NCI-H2196 treated with DMSO at 0.1 percent for 48 hours (cell line): ENCODE data around the gene GFRA4.

Experiments
- DNase-seq: peaks from one replicate; lab custom pipeline; 2025; ENCODE audit not compliant: unreplicated experiment; lab: John Stamatoyannopoulos, UW

Gene GFRA4, protein sequence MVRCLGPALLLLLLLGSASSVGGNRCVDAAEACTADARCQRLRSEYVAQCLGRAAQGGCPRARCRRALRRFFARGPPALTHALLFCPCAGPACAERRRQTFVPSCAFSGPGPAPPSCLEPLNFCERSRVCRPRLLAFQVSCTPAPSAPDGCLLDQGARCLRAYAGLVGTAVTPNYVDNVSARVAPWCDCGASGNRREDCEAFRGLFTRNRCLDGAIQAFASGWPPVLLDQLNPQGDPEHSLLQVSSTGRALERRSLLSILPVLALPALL

DNA sequence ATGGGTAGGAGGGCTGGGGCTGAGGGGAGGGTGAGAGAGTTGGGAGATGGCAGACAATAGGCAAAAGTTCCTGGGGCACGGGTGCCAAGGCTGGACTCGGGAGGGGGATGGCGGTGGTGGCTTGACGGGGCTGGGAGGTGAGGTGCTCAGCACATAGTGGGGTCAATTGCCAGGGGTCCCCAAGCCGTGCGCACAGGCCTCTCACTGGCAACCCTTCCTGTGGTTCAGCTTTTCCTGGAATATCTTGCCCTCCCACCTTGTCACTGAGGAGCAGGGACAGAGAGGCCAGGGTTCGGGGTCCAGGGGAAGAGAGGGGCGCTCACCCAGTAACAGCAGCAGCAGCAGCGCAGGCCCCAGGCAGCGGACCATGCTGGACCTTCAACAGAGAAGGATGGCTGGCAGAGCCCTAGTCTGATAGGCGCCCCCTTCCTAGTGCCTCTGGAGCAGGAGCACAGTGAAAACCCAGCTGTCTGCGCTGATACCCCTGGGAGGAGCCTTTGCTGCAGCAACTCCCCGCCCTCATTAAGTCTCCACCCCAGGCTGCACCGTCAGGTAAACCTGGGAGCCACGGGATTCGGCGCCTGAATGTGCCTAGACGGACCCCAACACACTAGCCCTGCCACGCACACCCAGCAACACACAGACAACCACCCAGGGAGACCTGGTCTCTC, at the start of gene GFRA4:
TSS of gene GFRA4 (minus strand) at position 369 of the 671 bp plus-strand sequence. CDS start at position 369, 0 bp downstream.
- no peak for DNase-seq

DNA sequence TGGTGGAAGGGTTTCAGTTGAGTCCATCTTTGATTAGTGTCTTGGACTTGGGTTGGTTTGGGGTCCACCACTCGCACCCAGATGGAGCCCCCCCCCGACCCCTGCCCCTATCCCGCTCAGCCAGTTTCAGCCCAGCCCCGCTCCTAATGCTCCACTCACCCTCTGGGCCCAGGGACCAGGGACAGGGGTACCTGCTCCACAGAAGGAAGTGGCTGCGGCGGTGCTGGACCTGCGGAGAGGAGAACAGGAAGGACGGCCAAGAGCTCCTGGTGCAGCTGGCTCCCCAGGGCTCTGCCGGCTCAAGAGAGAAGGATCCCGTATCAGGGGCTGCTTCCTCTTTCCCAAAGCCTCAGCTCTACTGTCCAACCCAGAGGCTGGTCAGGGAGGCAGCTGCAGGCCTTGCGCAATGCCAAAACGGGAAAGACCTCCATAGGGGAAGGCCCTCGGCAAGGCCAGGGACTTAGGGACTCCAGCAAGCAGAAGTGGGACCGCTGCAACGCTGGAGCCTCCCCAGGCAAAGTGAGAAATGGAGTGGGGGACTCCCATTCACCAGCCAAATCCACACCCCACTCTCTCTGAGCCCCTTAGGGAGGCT, 49.2 kb upstream of the GFRA4 start, which contains the start of gene SIGLEC1:
TSS of gene SIGLEC1 (minus strand) at position 322 of the 595 bp plus-strand sequence. CDS start 5,472 bp downstream, outside the sequence.
- DNase-seq: no peak

DNA sequence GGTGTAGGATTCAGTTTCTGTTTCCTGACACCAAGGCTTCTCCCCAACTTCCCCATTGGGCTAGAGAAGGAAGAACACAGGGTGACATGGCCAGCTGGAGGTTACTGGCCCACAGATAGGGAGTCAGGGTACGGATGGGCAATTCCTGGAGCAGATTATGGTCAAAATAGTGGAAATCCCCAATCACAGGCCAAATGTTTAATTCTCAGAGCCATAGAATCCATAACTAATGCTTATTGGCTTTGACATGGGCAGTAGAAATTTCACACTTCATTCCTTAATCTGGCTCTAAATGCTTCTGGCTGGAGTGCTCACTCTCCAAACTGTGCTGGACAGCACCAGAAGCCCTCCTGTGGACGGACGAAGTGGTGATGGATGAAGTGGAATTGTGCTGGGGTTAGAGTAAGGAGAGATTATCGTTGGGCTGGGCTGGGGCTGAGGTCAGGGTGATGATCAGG, 48.3 kb upstream of the GFRA4 start:
- no peak for DNase-seq

DNA sequence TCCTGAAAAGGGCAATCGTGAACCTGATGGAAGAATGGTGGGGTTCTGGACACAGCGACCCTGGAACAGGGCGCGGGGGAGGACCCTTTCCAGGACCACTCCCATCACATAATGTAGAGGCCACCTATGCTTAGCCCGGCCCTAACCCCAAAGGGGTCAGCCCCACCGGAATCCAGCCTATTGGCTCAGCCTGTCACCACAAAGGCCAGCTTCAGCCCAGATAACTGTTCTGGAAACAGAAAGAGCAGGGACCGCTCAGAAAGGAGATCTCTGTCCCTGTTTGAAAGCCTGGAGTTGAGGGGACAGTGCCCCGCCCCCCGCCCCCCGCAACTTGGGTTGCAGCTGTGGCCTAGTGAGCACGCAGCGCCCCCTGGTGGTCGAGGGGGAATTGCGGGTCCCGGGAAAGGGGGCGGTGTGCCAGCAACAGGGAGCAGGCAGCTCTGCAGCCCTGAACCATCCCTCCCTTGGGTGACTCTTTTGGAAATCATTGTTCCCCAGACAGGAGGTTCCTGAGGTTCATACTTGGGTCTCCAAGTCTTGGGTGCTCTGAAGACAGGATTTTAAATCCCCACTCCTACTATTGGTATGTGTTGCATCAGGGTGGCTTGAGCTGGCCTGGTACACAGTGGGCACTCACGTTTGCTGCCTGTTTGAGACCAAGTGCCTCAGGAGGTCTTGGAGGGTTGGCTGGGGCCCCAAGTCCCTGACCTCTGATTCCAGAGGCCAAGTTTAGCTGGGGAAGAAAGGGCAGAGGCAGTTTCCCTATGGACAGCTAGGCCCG, 47.7 kb upstream of the GFRA4 start:
- DNase-seq: no peak

DNA sequence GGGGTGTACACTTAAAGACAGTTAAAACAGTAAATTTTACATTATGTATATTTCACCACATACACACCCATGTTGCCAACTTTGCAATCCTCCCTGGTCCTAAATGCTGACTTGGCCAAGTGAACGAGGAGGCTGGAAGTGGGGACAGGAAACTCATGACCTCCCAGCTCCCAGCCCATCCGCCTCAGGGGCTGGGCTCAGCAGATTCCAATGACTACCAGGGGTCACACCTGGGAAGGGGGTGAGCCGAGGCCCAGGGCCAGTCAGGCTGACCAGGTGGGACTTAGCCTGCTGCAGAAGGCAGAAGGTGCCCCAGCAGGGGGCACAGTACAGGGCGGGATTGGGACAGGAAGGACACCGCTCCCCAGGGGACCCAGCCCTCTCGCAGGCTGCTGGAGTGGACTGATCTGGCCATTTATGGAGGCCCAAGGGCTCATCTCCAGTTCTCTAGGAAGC, 46.8 kb upstream of the GFRA4 start:
- no peak for DNase-seq

DNA sequence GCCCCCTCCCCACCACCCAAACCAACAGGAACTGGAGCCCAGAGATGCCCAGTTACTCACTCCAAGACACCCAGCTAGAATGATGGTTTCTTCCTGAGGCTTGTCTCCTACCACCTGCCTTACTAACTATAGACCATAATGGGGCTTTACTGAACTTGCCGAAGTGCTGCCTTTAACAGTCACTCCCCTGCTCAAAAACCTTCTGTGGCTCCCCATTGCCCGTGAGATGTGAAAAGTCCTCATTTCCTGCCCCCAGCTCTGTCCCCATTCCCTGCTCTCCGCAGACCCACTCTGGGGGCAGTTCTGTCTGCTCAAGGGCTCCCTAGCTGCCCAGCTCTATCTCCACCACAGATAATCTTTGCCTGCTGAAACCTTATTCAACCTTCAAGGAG, 44.3 kb upstream of the GFRA4 start:
- no peak for DNase-seq

DNA sequence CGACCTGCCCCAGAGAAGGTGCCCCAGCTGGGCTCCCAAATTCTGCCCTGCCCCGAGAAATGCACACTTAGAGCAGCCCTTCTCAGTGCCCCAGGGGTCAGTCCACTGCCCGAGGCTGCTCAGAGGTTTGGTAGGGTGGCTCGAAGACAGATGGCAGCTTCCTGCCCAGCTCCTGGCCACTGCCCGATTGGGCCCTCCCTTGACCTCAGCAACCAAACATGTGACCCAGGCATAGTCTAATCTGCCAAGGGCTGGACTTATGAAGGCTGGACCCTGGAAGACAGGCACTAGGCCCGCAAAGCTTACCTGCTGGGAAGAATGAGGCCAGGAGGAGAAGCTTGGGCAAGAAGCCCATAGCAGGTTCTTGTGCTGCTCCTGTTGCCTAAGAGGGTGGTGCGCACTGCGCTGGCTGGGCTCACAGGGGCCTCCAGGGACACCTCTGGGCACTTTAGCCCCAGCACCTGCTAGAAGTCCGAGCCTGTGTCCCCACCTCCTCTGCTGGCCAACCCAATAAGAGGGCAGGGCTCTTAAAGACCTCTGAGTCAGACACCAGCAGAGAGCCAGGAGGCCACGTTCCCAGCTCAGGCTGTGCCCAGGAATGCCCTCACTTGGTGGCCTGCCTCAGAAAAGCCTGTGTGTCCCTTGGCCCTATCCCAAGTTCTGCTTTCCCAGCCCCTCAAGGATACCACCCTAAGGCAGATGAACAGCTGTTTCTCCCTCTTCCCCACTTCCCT, 43.7 kb upstream of the GFRA4 start:
- no peak for DNase-seq

DNA sequence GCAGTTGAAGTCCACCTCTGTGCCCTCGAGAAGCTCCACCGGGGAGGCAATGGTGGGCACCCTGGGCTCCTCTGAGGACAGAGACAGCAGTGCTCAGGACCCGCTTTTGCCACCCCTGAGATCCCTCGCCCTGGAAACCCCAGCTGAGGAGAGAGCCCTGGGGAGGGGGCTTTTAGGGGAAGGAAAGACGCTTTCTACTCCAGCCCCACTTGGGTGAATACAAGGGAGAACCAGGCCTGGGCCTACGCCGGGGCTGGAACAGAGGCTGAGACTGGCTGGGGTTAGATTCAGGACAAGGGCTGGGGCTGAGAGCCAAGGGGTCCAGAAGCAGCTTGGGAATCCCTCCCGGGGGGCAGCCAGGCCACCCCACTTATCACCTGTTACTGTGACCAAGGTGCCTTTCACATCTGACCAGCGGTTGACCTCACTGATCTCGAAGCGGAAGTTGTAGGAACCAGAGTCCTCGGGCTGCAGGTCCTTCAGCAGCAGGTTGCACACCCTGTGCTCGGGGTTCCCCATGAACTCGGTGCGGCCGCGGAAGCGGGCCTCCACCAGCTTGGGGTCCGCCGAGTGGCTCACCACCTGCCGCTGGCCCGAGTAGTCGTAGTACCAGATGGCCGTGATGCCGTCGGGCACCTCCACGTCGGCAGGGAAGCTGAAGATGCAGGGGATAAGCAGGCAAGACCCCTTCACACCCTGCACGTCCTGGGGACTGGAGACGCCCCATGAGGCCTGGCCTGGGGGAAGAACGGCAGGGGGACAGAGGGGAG, 43.0 kb upstream of the GFRA4 start:
- DNase-seq: no peak

DNA sequence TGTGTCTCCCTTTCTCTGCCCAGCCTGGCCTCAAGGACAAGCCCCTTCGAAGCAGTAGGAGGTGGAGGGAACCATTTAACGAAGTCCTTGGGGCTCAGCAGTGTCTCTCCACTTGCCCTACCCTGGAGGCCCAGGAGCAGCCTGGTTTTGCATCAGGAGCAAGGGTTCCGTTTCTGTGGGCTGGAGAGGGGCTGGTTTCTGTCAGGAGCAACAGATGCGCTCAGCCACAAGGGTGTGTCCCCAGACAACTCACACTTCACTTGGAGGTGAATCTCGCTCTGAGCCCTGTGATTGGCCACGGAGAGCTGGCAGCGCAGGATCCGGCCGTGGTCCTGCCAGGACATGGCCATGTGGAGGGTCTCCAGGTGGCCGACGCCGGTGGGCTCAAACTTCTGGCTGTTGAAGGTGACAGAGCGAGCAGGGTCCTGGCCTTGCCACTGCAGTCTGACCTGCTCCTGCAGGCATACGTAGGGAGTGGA, 42.3 kb upstream of the GFRA4 start:
- no peak for DNase-seq

DNA sequence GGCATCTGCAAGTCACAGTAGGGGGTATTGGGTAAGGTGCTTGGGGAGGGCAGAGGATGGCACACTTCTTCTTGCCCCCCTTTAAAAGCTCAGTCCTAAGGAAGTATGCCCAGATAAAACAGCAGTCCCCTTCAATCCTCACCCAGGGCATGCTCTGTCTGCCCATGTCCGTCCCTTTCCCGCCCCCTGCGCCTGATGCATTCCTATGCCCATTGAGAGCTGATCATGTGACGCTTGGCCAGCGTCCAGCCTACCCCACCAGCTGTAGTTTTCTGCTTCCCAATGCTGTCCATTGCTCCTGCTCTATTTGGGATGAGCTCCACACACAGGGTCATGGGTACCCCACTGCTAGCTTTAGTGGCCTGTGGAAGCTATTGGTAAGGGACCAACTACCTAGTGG, 40.9 kb upstream of the GFRA4 start:
- no peak for DNase-seq

DNA sequence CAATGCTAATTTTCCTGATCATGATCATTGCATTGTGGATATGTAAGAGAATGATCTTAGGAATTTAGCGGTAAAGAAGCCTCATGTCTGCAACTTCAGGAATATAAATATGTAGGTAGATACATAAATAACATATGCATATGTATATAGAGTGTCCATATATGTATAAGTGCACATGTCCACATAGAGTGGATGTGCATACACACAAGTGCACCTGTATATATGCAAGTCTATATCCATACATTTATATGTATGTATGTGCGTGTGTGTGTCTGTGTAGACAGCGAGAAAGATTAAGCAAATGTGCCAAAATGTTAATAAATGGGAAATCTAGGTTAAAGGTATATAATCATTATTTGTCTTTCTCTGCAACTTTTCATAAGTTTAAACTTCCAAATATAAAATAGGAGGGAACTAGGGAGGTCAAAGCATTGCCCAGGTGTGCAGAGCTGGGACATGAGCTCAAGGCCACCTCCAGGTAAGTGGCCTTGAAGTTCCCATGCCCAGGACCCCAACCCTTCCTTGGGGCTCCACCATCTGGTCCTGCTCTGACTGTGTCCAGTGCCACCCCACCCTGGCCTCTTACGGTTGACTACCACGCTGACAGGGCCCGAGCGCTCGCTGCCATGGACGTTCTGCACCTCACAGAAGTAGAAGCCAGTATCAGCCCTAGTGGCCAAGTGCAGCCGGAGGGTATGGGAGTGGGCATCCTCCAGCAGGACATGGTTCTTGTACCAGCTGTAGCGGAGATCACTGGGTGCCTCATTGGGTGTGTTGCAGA, 39.6 kb upstream of the GFRA4 start:
- no peak for DNase-seq

DNA sequence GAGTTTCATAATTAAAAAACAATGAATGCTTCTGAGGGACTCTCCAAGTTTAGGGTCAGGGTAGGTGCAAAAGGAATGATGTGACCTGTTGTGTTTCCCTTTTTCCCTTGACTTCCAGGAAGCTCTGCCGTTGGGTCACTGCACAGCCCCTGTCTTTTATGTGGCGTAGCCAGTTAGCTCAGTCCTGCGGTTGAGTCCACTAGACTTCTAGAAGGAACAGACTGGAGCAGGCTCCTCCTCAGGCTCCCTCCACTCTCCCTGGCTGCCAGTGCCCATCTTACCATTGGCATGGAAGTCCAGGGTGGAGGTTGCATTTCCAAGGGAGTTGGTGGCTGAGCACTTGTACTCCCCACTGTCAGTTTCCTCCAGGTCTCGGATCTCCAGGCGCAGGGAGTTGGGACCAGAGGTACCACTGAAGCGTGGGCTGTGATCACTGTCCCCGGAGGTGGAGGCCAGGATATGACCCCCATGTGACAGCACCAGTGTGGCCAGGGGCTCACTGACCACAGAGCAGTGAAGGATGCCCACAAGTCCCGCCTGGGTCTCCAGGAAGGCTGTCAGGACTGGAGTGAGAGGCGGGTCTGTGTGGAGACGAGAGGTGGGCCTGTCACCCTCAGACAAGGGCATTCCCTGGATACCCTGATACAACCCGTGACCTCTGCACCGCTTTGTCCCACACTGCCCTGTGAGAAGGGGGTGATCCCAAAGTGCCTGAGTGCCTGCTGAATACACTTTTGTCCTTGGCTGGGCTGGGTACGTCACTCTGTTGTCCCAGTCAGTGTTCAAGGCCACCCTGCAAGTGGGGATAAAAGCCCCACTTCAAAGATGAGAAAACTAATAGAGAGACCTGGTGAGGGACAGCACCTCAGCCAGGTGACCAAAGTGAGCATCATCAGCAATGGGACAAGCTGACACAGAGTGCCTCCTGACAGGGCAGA, 38.1 kb upstream of the GFRA4 start:
- no peak for DNase-seq

DNA sequence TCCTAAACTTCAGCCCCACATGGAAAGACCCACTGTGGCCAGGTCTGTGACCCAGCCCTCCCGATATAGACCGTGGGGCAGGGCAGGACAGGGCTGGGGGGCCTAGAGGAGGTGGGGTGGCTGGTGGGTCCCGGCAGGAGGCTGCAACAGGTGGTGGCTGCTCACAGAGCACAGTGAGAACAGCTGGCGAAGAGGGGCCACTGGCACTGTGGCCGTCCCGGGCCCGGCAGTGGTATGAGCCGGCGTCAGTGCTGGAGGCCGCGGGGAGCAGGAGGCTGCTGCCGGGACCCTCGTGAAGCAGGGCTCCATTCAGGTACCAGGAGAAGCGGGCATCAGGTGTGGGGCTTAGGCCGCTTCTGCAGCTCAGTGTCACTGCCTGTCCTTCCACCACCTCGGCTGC, 35.8 kb upstream of the GFRA4 start:
- DNase-seq: no peak

DNA sequence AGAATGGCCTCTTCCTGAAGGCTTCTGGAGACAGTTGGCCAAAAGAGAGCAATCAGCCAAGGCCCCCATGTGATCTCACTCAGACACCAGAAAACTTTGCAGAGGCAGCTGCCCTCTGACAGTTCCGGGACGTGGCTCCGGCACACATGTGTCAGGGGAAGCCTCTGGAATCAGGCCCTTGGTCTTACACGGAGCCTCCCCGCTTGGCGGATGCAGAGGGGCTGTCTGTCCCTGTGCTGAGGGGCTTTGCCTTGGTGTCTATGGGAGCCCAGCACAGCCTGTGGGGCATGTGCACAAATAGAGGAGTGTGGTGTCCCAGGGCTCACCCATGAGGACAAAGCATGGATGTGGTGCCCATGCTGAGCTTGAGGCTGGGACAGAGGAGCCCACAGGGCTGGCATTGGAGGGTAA, 35.4 kb upstream of the GFRA4 start:
- no peak for DNase-seq

DNA sequence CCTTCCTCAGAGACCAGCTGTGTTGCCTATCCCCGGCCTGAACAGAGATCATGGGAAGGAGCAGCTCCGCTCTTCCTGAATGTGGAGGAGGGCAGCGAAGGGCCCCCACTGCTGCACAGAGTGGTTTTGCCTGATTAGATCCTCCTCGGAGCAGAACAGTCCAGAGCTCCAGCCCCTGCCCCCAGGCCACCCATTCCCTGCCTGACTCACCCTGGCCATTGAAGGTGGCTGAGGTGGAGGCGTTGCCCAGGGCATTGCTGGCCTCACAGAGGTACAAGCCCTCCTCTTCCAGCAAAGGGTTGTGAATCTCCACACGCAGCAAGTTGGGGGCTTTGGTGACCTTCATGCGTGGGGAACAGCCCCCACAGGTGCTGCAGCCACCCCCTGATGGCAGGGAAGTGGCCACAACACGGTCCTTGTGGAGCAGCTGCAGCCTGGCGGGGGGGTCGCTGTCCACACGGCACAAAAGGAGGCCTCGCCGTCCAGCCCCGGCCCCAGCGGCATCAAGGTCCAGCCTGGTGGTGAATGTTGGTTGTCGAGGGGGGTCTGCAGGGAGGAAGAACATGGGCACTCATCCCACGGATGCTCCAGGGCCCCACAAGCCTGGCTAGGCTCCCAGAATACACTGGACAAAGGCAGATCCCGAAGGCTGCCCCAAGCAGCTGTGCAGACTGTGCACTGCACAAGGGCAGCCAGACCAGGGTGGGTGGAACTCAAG, 34.5 kb upstream of the GFRA4 start:
- no peak for DNase-seq

DNA sequence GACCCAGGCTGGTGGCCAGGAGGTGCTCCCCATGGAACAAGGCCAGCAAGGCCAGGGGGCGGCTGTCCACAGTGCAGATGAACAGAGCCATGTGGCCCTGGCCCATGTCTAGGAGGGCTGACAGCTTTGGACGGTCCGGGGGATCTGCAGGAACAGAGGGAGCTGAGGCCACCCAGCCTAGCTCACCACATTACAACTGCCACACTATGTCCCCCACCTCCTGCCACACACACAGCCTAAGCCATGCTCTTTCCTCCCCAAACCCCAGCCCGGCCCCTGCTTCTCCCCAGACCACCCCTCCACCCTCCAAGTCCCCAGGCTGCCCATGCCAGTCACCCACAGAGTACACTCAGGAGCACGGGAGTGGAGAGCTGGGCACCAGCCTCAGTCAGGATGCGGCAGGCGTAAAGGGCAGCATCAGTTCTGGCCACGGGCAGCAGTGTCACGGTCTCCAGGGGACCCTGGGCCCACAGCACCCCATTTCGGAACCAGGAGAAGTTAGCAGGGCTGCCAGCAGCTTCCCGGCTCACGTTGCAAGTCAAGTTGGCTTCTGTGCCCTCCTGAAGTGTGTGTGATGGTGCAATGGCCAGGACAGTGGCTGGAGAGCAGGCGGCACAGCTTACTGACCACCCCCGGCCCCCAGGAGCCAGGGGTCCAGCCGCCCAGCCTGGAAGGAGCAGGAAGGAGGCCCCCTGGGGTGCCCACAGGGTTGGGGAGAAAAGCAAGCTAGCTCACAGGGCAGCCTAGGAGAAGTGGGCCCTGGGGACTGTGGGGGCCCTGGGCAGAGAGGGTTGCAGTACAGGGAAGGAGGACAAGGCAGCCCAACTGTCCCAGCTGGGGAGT, 33.8 kb upstream of the GFRA4 start:
- no peak for DNase-seq
